H9 (cell line): ENCODE data around the gene DUS1L. TPM values are rescaled to one million over a fixed set of nuclear protein-coding genes. Genes with fewer than 3 reads are reported as not detected.

ENCODE experiments used
- DNase-seq: peaks from one replicate; pipeline ENCODE4 v3.0.0-alpha.2; 2017
- H2AFZ ChIP-seq: one replicate; pipeline ENCODE4 v1.6.1; 2013; ENCODE audit warnings: mild to moderate bottlenecking, low read length, control low read depth, moderate library complexity
- H2AK5ac ChIP-seq: 2 replicates; pipeline ENCODE4 v1.6.1; 2013; ENCODE audit warnings: low read length, control low read depth, mixed read lengths; ENCODE audit not compliant: insufficient read length
- H2BK120ac ChIP-seq: one replicate; pipeline ENCODE4 v1.6.1; 2013; ENCODE audit warnings: low read depth, mild to moderate bottlenecking, low read length, control low read depth, inconsistent platforms; ENCODE audit not compliant: poor library complexity, severe bottlenecking
- H2BK12ac ChIP-seq: 2 replicates; pipeline ENCODE4 v1.6.1; 2013; ENCODE audit warnings: low read length, control low read depth, mixed read lengths, low read depth; ENCODE audit not compliant: insufficient read length
- H2BK15ac ChIP-seq: 2 replicates; pipeline ENCODE4 v1.6.1; 2013; ENCODE audit warnings: low read depth, low read length, control low read depth
- H2BK20ac ChIP-seq: one replicate; pipeline ENCODE4 v1.6.1; 2013; ENCODE audit warnings: low read depth, mild to moderate bottlenecking, low read length, control low read depth, inconsistent platforms; ENCODE audit not compliant: poor library complexity, severe bottlenecking
- H2BK5ac ChIP-seq: 2 replicates; pipeline ENCODE4 v1.6.1; 2013; ENCODE audit warnings: low read length, control low read depth, mixed read lengths; ENCODE audit not compliant: insufficient read length
- H3K14ac ChIP-seq: 2 replicates; pipeline ENCODE4 v1.6.1; 2013; ENCODE audit warnings: low read length, control low read depth; ENCODE audit not compliant: insufficient read depth
- H3K18ac ChIP-seq: 2 replicates; pipeline ENCODE4 v1.6.1; 2013; ENCODE audit warnings: low read depth, mild to moderate bottlenecking, mixed read lengths, low read length, control low read depth; ENCODE audit not compliant: insufficient read length
- H3K23ac ChIP-seq: 2 replicates; pipeline ENCODE4 v1.6.1; 2013; ENCODE audit warnings: low read length, control low read depth, mixed read lengths, low read depth; ENCODE audit not compliant: insufficient read length
- H3K23me2 ChIP-seq: 2 replicates; pipeline ENCODE4 v1.6.1; 2013; ENCODE audit warnings: low read depth, mild to moderate bottlenecking, mixed read lengths, low read length, control low read depth; ENCODE audit not compliant: insufficient read length, poor library complexity, severe bottlenecking
- H3K27ac ChIP-seq: 2 replicates; pipeline ENCODE4 v1.5.1; 2013; ENCODE audit warnings: low read length, control low read depth, mixed read lengths, low read depth; ENCODE audit not compliant: insufficient read length
- H3K27me3 ChIP-seq: 2 replicates; pipeline ENCODE4 v1.6.1; 2013; ENCODE audit warnings: low read length, control low read depth, inconsistent platforms; ENCODE audit not compliant: insufficient read depth
- H3K4ac ChIP-seq: 2 replicates; pipeline ENCODE4 v1.6.1; 2013; ENCODE audit warnings: low read depth, mild to moderate bottlenecking, control low read depth, inconsistent platforms, low read length, moderate library complexity
- H3K4me1 ChIP-seq: 2 replicates; pipeline ENCODE4 v1.6.1; 2013; ENCODE audit warnings: low read length, control low read depth, inconsistent platforms; ENCODE audit not compliant: insufficient read depth
- H3K4me2 ChIP-seq: 2 replicates; pipeline ENCODE4 v1.6.1; 2013; ENCODE audit warnings: low read length, control low read depth, mixed read lengths; ENCODE audit not compliant: insufficient read length, insufficient read depth
- H3K56ac ChIP-seq: 2 replicates; pipeline ENCODE4 v1.6.1; 2013; ENCODE audit warnings: low read depth, mild to moderate bottlenecking, mixed read lengths, low read length, control low read depth; ENCODE audit not compliant: insufficient read length
- H3K79me1 ChIP-seq: 2 replicates; pipeline ENCODE4 v1.6.1; 2013; ENCODE audit warnings: low read depth, mild to moderate bottlenecking, moderate library complexity, low read length, control low read depth, inconsistent platforms; ENCODE audit not compliant: insufficient read depth, poor library complexity, severe bottlenecking
- H3K79me2 ChIP-seq: 2 replicates; pipeline ENCODE4 v1.6.1; 2013; ENCODE audit warnings: low read length, control low read depth, inconsistent platforms; ENCODE audit not compliant: insufficient read depth
- H3K9ac ChIP-seq: 2 replicates; pipeline ENCODE4 v1.6.1; 2013; ENCODE audit warnings: low read length, control low read depth, mixed read lengths; ENCODE audit not compliant: insufficient read length; ENCODE audit errors: extremely low read depth
- H3K9me3 ChIP-seq: one replicate; pipeline ENCODE4 v1.6.1; 2013; ENCODE audit warnings: low read depth, low read length, inconsistent platforms; ENCODE audit not compliant: control insufficient read depth
- H3T11ph ChIP-seq: one replicate; pipeline ENCODE4 v1.6.1; 2013; ENCODE audit warnings: mild to moderate bottlenecking, low read length, control low read depth, inconsistent platforms
- H4K20me1 ChIP-seq: one replicate; pipeline ENCODE4 v1.6.1; 2013; ENCODE audit not compliant: control insufficient read depth, insufficient read length, insufficient read depth
- H4K5ac ChIP-seq: 2 replicates; pipeline ENCODE4 v1.6.1; 2013; ENCODE audit warnings: low read depth, mild to moderate bottlenecking, mixed read lengths, low read length, control low read depth; ENCODE audit not compliant: insufficient read length
- H4K8ac ChIP-seq: replicated peaks from 2 replicates; pipeline ENCODE4 v1.6.1; 2013; ENCODE audit warnings: low read length, control low read depth, mixed read lengths, low read depth; ENCODE audit not compliant: insufficient read length
- H4K91ac ChIP-seq: 2 replicates; pipeline ENCODE4 v1.6.1; 2013; ENCODE audit warnings: low read depth, mild to moderate bottlenecking, moderate library complexity, mixed read lengths, low read length, control low read depth; ENCODE audit not compliant: insufficient read length
- H3K27ac Mint-ChIP-seq, 3 experiments: 2 replicates in 2 of 3; 3 replicates in 1 of 3; pipeline ENCODE4 v1.8.0; 2020 to 2021; ENCODE audit warnings: mixed read lengths in 3 of 3, mild to moderate bottlenecking in 1 of 3, moderate library complexity in 1 of 3
- H3K27me3 Mint-ChIP-seq: 2 replicates; pipeline ENCODE4 v1.8.0; 2021; ENCODE audit warnings: low read depth, mild to moderate bottlenecking, moderate library complexity, mixed read lengths
- H3K36me3 Mint-ChIP-seq, 3 experiments: 2 replicates in 2 of 3; 3 replicates in 1 of 3; pipeline ENCODE4 v1.8.0; 2020 to 2021; ENCODE audit warnings: low read depth in 3 of 3, mixed read lengths in 3 of 3; ENCODE audit not compliant: insufficient read depth in 1 of 3
- H3K4me1 Mint-ChIP-seq, 2 experiments: 2 replicates each; pipeline ENCODE4 v1.8.0; 2020; ENCODE audit warnings: mixed read lengths in 2 of 2
- H3K4me3 Mint-ChIP-seq, 2 experiments: 2 replicates in 1 of 2; 3 replicates in 1 of 2; pipeline ENCODE4 v1.8.0; 2020 to 2021; ENCODE audit warnings: mild to moderate bottlenecking in 2 of 2, mixed read lengths in 2 of 2, moderate library complexity in 1 of 2
- H3K9me3 Mint-ChIP-seq, 2 experiments: 2 replicates in 1 of 2; 3 replicates in 1 of 2; pipeline ENCODE4 v1.8.0; 2020; ENCODE audit warnings: mild to moderate bottlenecking in 2 of 2, mixed read lengths in 2 of 2, moderate library complexity in 1 of 2
- WGBS: extraction: QIAGEN DNeasy Blood & Tissue Kit; methylation state at CpG from one replicate; pipeline ENCODE4 v1.1.7; 2013; ENCODE audit warnings: missing lambda C conversion rate, low lambda C conversion rate, mixed read lengths; ENCODE audit not compliant: insufficient read length; ENCODE audit errors: extremely low coverage; 5-methylcytosine and 5-hydroxymethylcytosine counted together
- total RNA-seq: library from RNA; stranded (reverse); gene quantifications from 2 replicates; pipeline ENCODE4 v1.2.1, GENCODE V29; 2021
- TF ChIP-seq, protein P1 (sequence below): fragments of 200-600 bp; sonication (generic); conservative IDR thresholded peaks from 3 replicates; pipeline ENCODE4 v1.8.0; 2021; ENCODE audit warnings: antibody characterized with exemption, mild to moderate bottlenecking

The DUS1L gene
- total RNA-seq, 1 experiment from 2014 or later: 103 TPM

DNA sequence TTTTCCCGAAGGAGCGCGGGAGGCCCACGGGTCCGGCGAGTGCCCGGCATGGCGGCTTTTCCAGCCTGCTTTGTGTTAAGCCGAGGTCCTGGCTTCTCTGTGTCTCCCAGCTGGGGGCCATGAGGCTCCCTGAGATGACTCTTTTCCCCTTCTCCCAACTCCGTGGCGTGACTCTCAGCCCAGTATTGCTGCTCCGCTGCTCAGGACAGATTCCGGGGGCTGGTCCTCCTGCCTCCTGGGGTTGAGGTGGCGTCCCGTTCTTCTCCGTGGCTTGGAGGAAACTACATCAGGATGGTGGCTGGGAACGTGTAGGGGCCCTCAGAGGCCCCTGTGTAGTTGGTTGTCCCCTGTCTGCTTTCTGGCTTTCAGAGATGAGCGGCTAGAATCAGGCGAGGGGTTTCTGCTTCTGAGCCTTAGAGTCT is 13.0 kb downstream of the DUS1L start:
- no peak overlapping the region; a peak in 1 of 7 replicates for H3K27ac Mint-ChIP-seq
- no CpG with 5 or more reads among the region's 19 CpGs for WGBS

More for the DNA sequence above, 13.0 kb downstream of the DUS1L start:
- no peak overlapping the region for H2AK5ac ChIP-seq
- H4K91ac ChIP-seq: no peak overlapping the region
- Mint-ChIP-seq H3K4me3 (peak overlapping the region; percentile 83 to 89), H3K4me1 (peaks cover 0 to 13% of the 10 kb centered on the region in 2 experiments; a peak in 2 of 4 replicates), H3K27me3 (no peaks in the 10 kb centered on the region; the same call in 1 of the 2 replicates), H3K36me3 (peaks cover 6 to 42% (median 39%) of the 10 kb centered on the region in 3 experiments; a peak in 6 of 7 replicates), H3K9me3 (no peaks in the 10 kb centered on the region)
- H3K56ac ChIP-seq: no peak overlapping the region
- no peaks in the 10 kb centered on the region for H3K4me1 ChIP-seq
- DNase-seq: no peak
- H2BK15ac ChIP-seq: no peak overlapping the region
- H2AFZ ChIP-seq: no peak overlapping the region
- no peaks in the 10 kb centered on the region for H3K9me3 ChIP-seq
- no peak overlapping the region for H2BK12ac ChIP-seq
- no peak overlapping the region for H3K4ac ChIP-seq
- no peak overlapping the region for H4K8ac ChIP-seq
- H3K23me2 ChIP-seq: no peaks in the 10 kb centered on the region
- no peak overlapping the region for H4K5ac ChIP-seq
- H3K4me2 ChIP-seq: peak overlapping the region; percentile 72
- TF ChIP-seq, protein P1, sequence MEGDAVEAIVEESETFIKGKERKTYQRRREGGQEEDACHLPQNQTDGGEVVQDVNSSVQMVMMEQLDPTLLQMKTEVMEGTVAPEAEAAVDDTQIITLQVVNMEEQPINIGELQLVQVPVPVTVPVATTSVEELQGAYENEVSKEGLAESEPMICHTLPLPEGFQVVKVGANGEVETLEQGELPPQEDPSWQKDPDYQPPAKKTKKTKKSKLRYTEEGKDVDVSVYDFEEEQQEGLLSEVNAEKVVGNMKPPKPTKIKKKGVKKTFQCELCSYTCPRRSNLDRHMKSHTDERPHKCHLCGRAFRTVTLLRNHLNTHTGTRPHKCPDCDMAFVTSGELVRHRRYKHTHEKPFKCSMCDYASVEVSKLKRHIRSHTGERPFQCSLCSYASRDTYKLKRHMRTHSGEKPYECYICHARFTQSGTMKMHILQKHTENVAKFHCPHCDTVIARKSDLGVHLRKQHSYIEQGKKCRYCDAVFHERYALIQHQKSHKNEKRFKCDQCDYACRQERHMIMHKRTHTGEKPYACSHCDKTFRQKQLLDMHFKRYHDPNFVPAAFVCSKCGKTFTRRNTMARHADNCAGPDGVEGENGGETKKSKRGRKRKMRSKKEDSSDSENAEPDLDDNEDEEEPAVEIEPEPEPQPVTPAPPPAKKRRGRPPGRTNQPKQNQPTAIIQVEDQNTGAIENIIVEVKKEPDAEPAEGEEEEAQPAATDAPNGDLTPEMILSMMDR: no peak
- no peak overlapping the region for H3T11ph ChIP-seq
- H2BK20ac ChIP-seq: no peak overlapping the region
- H3K27me3 ChIP-seq: no peaks in the 10 kb centered on the region
- H3K9ac ChIP-seq: no peak overlapping the region
- no peak overlapping the region for H3K18ac ChIP-seq
- peaks cover 3% of the 10 kb centered on the region for H4K20me1 ChIP-seq
- no peak overlapping the region; the same call in 1 of the 2 replicates for H3K14ac ChIP-seq
- peaks cover 2% of the 10 kb centered on the region for H3K79me1 ChIP-seq
- H3K27ac ChIP-seq: no peak overlapping the region
- H2BK120ac ChIP-seq: no peak overlapping the region
- no peak overlapping the region for H3K23ac ChIP-seq
- H2BK5ac ChIP-seq: no peak overlapping the region
- no peaks in the 10 kb centered on the region for H3K79me2 ChIP-seq
